22Rv1 (cell line): ENCODE measurements around the gene HYDIN.

Experiments
- H3K27ac ChIP-seq: fragments of 450-650 bp; 2 replicates; pipeline ENCODE4 v1.5.1; 2017
- ZFX ChIP-seq: fragments of 450-650 bp; IDR thresholded peaks from 2 replicates; pipeline ENCODE4 v1.6.1; 2017; ENCODE audit warnings: antibody characterized with exemption, borderline replicate concordance
- TF ChIP-seq, protein P1 (sequence below): fragments of 450-650 bp; IDR thresholded peaks from 2 replicates; pipeline ENCODE4 v1.5.1; 2017; ENCODE audit warnings: mild to moderate bottlenecking

The HYDIN gene

GRCh38 chr16:71225145-71225544, 5.4 kb downstream of the HYDIN start:
- TF ChIP-seq, protein P1, sequence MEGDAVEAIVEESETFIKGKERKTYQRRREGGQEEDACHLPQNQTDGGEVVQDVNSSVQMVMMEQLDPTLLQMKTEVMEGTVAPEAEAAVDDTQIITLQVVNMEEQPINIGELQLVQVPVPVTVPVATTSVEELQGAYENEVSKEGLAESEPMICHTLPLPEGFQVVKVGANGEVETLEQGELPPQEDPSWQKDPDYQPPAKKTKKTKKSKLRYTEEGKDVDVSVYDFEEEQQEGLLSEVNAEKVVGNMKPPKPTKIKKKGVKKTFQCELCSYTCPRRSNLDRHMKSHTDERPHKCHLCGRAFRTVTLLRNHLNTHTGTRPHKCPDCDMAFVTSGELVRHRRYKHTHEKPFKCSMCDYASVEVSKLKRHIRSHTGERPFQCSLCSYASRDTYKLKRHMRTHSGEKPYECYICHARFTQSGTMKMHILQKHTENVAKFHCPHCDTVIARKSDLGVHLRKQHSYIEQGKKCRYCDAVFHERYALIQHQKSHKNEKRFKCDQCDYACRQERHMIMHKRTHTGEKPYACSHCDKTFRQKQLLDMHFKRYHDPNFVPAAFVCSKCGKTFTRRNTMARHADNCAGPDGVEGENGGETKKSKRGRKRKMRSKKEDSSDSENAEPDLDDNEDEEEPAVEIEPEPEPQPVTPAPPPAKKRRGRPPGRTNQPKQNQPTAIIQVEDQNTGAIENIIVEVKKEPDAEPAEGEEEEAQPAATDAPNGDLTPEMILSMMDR = no peak
- TF ChIP-seq ZFX = no peak
- no peak overlapping the region for H3K27ac ChIP-seq

DNA sequence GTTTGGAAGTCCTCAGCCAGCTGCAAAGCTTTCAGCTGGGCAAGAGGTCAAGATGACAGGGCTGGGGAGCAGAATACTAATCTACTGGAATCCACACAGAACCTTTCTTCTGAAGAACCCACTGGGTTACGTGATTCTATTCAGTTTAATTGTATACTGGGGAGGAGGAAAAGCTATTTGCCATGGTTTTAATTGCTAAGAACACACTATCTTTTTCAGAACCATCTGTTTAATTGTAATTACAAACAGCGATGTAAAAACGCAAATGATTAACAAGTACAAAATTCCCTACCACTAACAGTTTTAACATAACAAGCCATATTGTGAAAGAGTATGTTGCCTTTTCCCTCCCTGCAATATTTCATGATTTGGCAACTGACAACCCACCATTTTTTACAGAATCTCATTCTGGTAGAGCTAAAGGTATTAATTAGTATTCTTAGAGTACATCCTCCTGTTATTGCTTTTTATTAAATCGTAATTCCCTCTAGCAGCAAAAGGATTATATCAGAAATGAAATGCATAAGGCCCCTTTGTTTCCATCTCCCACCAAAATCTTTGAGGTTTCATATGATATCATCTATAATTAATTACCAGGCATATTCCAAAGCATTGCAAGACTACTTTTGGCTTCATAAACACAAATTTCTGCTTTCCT, 12.1 kb downstream of the HYDIN start:
- H3K27ac ChIP-seq = no peak overlapping the region
- TF ChIP-seq ZFX = no peak
- TF ChIP-seq, protein P1 = no peak

DNA sequence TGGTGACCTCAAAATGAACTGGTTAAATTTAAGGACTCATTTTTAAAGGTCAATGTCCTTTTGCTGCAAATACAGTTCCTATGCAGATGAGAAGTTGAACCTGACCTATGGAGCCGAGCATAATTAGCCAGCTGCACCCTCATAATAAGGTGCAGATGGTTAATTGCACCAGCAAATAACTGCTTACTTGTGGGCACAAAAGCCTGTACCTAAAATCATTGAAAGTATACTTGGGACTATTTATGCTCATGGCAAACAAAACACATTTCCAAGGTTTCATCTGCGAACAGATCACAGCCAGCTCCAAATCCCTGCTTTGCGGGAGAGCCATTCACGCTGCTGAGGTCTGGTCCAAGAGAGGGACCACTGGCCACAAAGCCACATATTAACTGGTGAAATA, 13.0 kb downstream of the HYDIN start:
- TF ChIP-seq, protein P1 = no peak
- no peak for TF ChIP-seq ZFX

GRCh38 chr16:71216714-71217113, 13.8 kb downstream of the HYDIN start:
- TF ChIP-seq, protein P1 = no peak
- TF ChIP-seq ZFX = no peak
- H3K27ac ChIP-seq = no peak overlapping the region

More for the DNA sequence above, 13.0 kb downstream of the HYDIN start:
- H3K27ac ChIP-seq = no peak overlapping the region

DNA sequence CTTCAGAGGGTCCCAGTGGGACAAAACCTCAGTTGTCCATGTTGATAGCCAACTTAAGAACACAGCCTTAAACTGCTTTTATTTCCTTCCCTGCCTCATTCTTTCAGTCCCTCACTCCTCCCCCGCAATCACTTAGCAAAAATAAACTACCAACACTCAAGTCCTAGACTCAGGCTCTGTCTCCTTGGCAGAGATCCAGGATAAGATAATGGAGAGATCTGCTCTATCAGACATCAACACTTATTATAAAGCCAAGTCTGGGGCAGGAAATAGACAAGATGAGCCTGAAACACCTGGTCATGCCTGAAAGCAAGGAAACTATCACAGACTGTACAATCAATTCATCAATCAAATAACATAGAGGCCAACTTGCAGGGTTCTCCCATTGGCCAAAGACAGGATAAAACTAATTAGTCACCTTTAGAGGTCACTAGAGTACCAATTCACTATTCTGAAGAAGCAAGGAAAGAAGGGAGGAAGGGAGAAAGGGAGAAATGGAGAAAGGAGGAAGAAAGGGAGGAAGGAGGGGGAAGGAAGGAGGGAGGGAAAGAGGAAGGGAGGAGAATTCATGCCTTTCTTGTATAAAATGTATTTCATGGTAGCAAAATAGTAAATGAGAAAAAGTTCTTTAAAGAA, 15.7 kb downstream of the HYDIN start:
- no peak for TF ChIP-seq ZFX
- TF ChIP-seq, protein P1 = peak; percentile 41
- no peak overlapping the region for H3K27ac ChIP-seq

GRCh38 chr16:71205482-71206131, 24.9 kb downstream of the HYDIN start:
- no peak for TF ChIP-seq ZFX
- TF ChIP-seq, protein P1 = no peak
- no peak overlapping the region for H3K27ac ChIP-seq

- H3K27ac ChIP-seq = no peak overlapping the region
- no peak for TF ChIP-seq ZFX
- TF ChIP-seq, protein P1 = no peak
Measured at GRCh38 chr16:71203631-71204030, 26.9 kb downstream of the HYDIN start.
